NCI-H460 (cell line): ENCODE data around the gene USP6. TPM values are rescaled to one million over a fixed set of nuclear protein-coding genes. Genes with fewer than 3 reads are reported as not detected.
"Not testable (repeated sequence)": the region's sequence is repeated elsewhere in the genome, so short reads cannot be mapped to it uniquely, and the experiment has no call there.

Source experiments
- DNase-seq: peaks from one replicate; pipeline ENCODE4 v3.0.0-alpha.2; 2016; ENCODE audit warnings: low read depth; ENCODE audit errors: extremely low read depth
- total RNA-seq: library from RNA; depleted of rRNA; stranded (reverse); fragments of >200 nt; shearing (Covaris generic); gene quantifications from 2 replicates; pipeline ENCODE4 v1.2.3, GENCODE V29; 2014

The USP6 gene
- total RNA-seq, 1 experiment from 2014 or later: not detected

- not testable (repeated sequence) for DNase-seq
Measured at GRCh38 chr17:5134571-5134970, 18.7 kb downstream of the USP6 start.

GRCh38 chr17:5135131-5135712 is 19.4 kb downstream of the USP6 start:
- not testable (repeated sequence) for DNase-seq

- DNase-seq: no peak
Measured at GRCh38 chr17:5135726-5136579, 20.1 kb downstream of the USP6 start.

GRCh38 chr17:5136580-5137412 is 21.0 kb downstream of the USP6 start:
- not testable (repeated sequence) for DNase-seq

- not testable (repeated sequence) for DNase-seq
Measured at GRCh38 chr17:5137511-5138197, 21.8 kb downstream of the USP6 start.

- DNase-seq: not testable (repeated sequence)
Measured at GRCh38 chr17:5138198-5138544, 22.3 kb downstream of the USP6 start.

- no peak for DNase-seq
Measured at GRCh38 chr17:5138616-5139457, 23.0 kb downstream of the USP6 start.

- no peak for DNase-seq
Measured at GRCh38 chr17:5139458-5139732, 23.6 kb downstream of the USP6 start.

GRCh38 chr17:5142877-5143276 is 27.0 kb downstream of the USP6 start:
- DNase-seq: not testable (repeated sequence)

GRCh38 chr17:5146122-5146521 is 30.3 kb downstream of the USP6 start:
- DNase-seq: not testable (repeated sequence)

GRCh38 chr17:5160702-5161101 is 44.9 kb downstream of the USP6 start:
- not testable (repeated sequence) for DNase-seq

GRCh38 chr17:5161793-5162192 is 46.0 kb downstream of the USP6 start:
- DNase-seq: not testable (repeated sequence)

GRCh38 chr17:5164436-5164835 is 48.6 kb downstream of the USP6 start:
- DNase-seq: no peak

GRCh38 chr17:5165791-5166564 is 50.1 kb downstream of the USP6 start:
- DNase-seq: not testable (repeated sequence)

GRCh38 chr17:5175027-5175426 is 59.2 kb downstream of the USP6 start:
- DNase-seq: not testable (repeated sequence)

- no peak for DNase-seq
Measured at GRCh38 chr17:5179003-5179402, 63.2 kb downstream of the USP6 start.

- no peak for DNase-seq
Measured at GRCh38 chr17:5181509-5182305, 65.9 kb downstream of the USP6 start.
